ENCODE results near the gene G3BP1.
"Not testable (repeated sequence)": the region's sequence is repeated elsewhere in the genome, so short reads cannot be mapped to it uniquely, and the experiment has no call there.

The G3BP1 gene

DNA sequence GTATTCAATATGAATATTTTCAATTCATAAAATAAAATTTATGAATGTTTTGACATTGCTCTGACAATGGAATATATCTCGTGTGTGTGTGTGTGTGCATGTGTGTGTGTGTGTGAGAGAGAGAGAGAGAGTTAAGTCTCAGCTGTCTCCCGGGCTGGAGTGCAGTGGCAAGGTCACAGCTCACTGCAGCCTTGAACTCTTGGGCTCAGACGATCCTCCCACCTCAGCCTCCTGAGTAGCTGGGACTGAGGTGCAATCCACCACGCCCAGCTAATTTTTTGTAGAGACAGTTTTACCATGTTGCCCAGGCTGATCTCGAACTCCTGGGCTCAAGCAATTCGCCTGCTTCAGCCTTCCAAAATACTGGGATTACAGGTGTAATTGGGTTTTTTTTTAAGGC, 16.1 kb downstream of the G3BP1 start:
- in situ Hi-C loops (cut with MboI; ENCODE audit: low sequenced_read_pairs): no loop called here

DNA sequence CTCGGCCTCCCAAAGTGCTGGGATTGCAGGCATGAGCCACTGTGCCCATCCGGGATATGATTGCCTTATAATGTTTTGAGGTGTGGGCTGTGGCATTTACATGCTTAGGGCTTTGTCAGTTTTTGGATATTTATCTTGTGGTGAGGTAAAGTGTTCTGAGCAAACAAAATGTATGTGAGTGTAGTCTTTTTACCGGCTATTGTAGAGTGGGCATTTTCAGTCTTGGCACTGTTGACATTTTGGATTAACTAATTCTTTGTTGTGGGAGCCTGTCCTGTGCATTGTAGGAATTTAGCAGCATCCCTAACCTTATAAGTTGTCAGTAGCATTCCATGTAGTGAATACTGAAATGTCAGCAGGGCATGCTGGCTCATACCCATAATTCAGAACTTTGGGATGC, 21.6 kb downstream of the G3BP1 start:
- in situ Hi-C loops (cut with MboI; ENCODE audit: low sequenced_read_pairs): no loop called here

DNA sequence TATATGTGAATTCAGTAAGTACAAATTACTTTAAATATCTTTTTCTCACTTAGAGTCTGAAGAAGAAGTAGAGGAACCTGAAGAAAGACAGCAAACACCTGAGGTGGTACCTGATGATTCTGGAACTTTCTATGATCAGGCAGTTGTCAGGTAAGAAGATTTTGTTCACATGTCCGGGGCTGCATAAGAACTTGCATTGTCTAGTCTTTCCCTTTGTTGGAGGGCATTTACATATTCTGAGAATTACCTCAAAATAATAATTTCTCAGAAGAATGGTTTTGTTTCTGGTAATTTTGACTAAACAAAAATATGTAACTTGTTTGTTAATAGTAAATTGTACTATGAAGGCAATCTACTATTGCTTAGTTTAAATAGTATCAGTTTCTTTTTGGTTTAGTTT, 23.7 kb downstream of the G3BP1 start:
- in situ Hi-C loops (cut with MboI; ENCODE audit: low sequenced_read_pairs): no loop called here

DNA sequence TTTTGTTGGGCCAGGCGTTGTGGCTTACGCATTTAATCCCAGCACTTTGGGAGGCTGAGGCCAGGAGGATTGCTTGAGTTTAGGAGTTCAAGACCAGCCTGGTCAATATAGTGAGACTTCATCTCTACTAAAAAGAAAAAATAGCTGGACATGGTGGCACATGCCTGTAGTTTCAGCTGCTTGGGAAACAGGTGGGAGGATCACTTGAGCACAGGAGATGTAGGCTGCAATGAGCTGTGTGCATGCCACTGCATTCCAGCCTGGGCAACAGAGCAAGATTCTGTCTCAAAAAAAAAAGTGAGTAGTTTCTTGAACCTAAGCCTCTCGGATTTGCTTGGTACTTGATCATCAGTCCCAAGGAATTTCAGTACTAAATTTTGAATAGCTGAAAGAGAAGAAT, 26.9 kb downstream of the G3BP1 start:
- in situ Hi-C loops (cut with MboI; ENCODE audit: low sequenced_read_pairs): no loop called here

DNA sequence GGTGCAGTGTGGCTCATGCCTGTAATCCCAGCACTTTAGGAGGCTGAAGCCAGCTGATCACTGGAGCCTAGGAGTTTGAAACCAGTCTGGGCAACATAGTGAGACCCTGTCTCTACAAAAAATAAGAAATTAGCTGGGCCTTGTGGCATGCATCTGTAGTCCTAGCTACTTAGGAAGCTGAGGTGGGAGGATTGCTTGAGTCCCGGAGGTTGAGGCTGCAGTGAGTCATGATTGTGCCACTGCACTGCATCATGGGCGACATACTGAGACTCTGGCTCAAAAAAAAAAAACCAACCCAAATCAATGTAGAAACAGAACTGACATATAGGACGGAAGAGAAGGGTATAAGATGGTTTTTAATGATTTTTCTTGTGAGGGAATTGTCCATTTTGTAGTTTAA, 27.7 kb downstream of the G3BP1 start:
- in situ Hi-C loops (cut with MboI; ENCODE audit: low sequenced_read_pairs): no loop called here

DNA sequence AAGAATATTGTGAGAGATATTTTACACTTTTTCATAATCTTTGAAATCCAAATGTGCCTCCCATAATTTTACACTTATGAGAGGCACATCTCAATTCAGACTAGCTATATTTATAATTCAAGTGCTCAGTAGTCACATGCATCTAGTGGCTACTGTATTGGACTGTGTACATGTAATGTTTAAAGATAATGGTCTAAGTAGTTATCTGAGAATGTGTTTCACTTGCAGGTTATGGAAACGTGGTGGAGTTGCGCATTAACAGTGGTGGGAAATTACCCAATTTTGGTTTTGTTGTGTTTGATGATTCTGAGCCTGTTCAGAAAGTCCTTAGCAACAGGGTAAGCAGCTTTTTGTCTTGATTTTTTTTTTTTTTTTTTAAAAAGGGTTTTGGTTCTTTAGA, 28.8 kb downstream of the G3BP1 start:
- in situ Hi-C loops (cut with MboI; ENCODE audit: low sequenced_read_pairs): no loop called here

DNA sequence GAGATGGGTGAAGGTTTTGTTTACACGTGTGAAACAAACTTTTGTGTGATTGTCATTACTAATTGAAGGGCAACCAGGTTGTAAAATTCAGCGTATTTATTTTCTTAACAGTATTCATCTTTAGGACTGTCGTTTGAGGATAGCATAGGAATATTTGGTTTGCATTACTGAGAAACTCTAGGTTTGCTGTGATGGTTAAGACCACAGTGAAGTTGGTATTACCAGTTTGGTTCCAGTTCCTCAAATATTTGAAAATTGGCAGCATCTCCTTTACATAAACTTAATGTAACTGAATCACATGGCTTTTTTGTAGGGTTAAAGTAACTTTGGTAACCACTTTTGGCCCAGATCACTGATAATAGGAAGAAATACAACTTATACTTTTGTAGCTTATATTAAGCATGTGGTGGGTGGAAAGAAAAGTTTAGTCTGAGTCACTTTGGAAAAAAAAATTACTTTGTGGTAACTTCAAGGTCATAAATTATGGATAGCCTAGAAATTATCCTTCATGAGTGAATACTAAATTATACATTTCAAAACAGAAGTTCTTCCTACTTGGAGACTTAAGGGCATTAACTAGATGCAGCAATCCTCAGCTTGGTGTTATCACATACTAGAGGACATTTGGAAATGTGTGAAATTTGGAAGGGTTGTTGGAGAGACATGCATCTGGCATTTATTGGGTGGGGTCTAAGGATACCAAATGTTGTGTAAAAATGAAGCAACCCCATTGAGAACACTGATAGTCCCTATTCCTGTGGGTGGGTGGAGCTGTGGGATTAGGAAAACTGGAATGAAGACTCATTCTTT, 33.9 kb downstream of the G3BP1 start:
- in situ Hi-C loops (cut with MboI; ENCODE audit: low sequenced_read_pairs): no loop called here

DNA sequence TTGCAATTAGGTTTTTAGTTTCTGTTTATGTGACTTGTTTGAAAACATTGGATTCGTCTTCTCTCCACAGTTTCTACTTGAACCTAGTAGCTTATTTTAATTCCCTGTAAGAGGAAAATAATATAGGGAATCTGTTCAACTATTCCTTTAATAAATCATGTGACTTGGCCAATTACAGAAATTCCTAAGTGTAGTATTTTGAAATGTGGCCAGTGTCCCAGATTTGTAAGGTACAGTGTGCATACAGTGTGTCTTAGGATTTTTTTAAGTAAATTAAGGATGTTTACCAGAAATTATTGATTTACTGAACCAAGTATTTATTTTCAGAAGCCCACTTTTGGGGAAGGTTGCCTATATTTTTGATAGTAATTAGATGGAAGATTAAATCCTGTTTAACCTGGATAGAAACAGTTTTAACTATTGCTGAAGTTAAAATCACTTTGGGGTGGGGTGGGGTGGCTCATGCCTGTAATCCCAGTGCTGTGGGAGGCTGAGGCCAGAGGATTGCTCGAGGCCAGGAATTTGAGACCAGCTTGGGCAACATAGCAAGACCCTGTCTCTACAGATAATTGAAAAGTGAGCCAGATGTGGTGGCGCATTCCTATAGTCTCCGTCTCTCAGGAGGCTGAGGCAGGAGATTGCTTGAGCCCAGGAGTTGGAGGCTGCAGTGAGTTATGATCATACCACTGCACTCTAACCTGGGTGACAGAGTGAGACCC, 36.9 kb downstream of the G3BP1 start:
- in situ Hi-C loops (cut with MboI; ENCODE audit: low sequenced_read_pairs): no loop called here

DNA sequence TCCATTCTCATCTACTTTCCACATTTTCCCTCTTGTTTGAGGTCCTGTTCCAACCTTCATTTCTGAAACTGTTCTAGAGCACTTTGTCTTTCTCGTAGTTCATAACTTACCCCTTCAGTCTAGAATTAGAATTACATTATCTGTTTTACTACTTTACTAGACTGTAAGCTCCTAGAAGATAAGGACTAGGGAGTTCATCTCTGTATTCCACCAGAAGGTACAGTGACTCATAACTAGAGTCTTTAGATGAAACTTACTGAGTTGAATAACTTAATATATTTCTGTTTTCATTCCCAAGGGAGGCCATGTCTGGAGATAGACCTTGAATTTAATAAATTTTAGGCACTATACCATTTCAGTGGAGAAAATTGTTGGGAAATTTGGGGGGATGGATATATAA, 38.7 kb downstream of the G3BP1 start:
- in situ Hi-C loops (cut with MboI; ENCODE audit: low sequenced_read_pairs): no loop called here

DNA sequence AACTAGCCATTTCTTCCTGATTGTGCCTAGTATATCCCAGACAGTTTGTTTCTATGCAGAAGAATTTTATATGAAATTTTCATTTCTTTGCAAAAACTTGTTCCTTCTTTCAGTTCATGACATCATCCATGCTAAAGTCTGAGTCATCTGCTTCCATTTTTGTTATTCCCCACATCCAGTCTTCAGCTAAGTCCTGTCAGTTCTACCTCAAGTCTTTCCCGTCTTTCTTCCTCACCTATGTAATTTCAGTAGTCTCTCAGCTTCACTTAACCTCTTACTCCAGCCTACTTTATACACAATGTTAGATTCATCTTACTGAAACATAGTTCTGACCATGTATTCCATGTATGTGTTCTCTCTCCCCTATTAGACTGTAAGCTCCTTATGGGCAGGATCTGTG, 39.1 kb downstream of the G3BP1 start:
- in situ Hi-C loops (cut with MboI; ENCODE audit: low sequenced_read_pairs): no loop called here

DNA sequence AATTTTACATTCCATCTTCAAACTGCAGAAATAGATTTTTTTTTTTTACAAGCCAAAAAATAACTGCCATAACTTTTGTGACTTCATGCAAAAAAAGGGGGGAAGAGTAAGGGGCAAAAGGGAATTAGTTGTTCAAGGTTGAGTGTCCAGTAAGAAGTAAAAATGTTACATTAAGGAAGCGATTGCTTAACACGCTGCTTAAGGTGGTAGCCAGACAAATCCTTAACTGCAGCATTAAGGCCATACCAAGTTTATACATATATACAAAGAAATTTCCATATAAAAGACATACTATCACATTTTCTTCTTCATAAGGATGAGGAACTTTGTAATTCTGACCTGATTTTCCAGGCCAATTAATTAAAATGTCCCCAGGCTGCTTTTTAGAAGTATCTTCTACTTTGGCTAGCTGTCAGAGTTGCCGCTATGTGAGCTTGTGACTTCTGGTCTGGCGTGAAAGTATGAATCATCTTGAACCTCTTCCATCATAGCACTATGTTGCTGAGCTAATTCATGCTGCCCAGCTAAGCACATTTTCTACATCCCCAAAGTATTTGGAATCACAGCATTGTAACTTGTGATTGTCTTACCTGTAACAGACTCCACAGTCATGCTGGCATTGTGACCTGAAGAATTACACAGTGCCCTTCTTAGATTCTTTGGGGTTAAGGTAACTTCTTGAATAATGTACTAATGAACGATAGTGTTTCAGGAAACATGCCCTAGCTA, 40.0 kb downstream of the G3BP1 start:
- in situ Hi-C loops (cut with MboI; ENCODE audit: low sequenced_read_pairs): no loop called here

DNA sequence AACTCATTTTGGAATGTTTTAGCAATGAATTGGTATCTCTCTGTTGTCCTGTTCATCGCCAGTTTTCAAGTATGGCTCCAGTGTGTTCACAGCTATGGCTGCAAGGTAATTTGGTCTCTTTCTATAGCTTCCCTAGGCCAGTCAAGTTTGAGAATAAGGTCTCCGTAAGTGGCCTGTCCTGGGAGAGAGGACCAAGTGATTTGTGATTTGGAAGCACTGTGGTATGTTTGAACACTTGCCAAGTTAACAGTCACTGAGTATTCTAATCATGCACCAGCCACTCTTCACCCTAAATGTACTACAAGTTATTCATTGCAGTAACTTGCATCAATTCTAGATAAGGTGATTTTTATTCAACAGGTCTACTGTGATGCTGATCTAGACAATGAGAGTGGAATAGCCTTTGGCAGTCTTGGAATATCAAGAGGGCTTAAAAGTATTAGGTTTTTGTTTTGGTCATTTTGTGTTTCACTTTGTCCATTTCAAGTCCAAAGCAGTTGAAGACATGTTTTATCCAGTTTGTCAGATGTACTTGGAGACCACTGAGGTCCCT, 41.1 kb downstream of the G3BP1 start:
- in situ Hi-C loops (cut with MboI; ENCODE audit: low sequenced_read_pairs): no loop called here

DNA sequence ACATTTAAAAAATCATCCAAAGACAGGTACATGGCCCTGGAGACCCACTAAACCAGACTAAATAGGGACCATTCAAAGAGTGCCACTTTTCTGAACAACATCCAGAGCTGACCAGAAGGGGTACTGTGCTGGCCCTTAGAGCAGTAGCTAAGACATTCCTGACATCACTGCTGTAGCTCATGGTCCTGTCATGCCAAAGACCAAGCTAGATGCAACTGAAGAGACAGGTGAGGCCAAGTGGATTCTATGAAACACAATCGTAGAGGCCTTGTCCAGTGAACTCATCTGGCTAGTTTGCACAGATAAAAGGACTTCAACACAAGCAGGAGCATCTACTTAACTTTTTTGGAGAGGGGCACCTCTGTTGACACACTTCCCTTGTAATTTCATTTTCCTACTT, 43.3 kb downstream of the G3BP1 start:
- in situ Hi-C loops (cut with MboI; ENCODE audit: low sequenced_read_pairs): no loop called here

DNA sequence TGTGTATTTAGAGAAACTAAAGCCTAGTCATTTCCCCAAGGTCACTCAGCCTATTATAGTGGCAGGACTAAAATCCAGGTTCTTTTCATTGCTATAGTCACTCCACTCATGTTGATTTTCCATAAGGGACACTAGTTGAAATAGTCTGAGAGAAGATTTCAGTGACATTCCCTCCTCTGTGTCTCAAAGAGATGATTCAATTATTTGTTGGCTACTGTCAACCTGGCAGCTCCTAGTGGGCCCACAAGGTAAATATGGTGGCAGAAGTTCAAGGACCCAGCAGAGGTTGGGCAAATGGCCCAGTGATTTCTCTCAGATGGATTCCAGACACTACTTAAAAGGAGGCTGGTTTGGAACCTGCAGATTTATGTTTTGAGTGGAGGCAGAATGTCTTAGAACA, 48.1 kb downstream of the G3BP1 start:
- in situ Hi-C loops (cut with MboI; ENCODE audit: low sequenced_read_pairs): no loop called here

DNA sequence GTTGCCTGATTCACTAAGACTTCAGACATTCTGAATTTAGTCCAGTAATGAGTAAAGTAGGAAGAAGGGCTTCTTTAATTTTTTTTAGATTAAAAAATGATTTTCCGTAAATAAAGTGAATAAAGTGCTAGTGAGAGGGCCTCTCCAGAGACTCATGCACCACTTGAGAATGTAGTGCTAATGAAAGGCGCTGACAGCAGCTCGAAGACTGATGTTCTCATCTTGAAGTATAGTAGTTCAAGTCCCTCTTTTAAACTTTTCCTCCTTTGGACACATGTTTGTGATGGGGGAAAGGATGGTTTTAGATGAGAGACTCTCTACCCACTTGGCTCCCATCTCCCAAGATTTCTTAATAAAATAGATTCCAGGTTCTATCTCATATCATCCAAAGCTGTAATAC, 48.5 kb downstream of the G3BP1 start:
- in situ Hi-C loops (cut with MboI; ENCODE audit: low sequenced_read_pairs): no loop called here

DNA sequence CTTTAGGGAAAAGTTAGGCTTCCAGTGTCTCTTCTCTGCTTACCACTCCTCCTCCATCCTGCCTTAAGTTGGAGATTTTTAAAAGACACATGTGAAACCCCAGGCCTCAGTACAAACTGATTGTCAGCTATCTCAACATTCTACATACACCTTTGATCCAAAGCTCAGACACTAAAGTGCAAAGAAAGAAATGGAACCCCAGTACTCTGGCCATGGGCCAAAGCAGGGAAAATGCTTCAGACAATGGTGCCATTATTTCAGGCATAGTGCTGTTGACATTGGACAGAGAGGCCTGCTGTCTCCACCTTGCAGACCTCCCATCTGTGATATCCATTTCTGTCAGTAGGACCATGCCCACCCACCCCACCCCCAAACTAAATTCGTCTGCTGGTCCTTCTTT, 49.1 kb downstream of the G3BP1 start:
- in situ Hi-C loops (cut with MboI; ENCODE audit: low sequenced_read_pairs): no loop called here

DNA sequence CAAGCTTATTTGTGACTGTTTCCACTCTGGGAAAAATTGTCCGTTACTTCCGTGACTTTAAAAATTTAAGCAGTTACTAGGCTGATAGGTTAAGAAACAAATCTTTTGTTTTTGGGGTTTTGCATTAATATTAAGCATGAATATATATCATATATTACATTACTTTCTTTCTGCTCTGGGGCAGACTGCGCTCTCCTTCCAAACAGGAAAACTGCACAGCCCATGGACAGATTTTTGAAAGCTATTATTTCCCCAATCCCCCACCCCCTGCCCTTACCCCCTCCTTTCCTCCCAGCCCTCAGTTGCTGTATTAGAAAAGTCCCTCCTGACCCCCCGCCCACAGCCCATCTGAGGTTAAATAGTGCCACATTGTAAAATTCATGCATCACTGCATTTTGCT, 50.4 kb downstream of the G3BP1 start:
- in situ Hi-C loops (cut with MboI; ENCODE audit: low sequenced_read_pairs): no loop called here

DNA sequence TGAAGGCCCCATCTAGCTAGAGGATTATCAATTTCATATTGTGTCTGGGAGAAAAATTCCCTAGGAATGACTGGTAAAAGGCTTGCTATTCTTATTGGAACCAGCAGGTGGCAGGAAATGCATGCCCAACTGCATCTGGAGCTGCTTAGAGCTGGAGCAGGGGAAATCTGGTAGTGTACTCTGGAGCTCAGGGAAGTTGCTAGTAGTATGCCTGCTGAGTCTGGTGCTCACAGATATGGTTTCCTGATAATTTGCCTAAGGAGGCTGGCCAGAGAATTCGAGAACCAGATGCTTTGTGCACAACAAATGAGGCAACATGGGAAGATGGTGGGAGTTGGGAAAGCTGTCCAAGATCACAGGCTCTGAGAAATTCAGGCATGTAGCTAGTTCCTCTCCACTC, 53.7 kb downstream of the G3BP1 start:
- in situ Hi-C loops (cut with MboI; ENCODE audit: low sequenced_read_pairs): no loop called here

DNA sequence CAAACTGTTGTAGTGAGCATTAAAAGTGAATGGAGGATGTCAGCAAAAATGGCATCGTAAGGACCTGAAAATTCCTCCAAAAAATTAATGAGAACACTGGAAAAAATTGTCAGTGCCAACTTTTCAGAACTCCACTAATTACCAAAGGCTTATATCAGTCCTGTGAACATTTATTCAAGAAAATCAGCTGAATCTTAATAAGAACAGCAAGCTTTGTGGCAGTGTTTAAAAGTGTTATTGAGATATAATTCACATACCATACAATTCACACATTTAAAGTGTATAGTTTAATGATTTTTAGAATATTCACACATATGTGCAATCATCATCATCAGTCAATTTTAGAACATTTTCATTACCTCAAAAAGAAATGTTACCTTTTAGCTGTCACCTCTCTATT, 57.6 kb downstream of the G3BP1 start:
- in situ Hi-C loops (cut with MboI; ENCODE audit: low sequenced_read_pairs): no loop called here

DNA sequence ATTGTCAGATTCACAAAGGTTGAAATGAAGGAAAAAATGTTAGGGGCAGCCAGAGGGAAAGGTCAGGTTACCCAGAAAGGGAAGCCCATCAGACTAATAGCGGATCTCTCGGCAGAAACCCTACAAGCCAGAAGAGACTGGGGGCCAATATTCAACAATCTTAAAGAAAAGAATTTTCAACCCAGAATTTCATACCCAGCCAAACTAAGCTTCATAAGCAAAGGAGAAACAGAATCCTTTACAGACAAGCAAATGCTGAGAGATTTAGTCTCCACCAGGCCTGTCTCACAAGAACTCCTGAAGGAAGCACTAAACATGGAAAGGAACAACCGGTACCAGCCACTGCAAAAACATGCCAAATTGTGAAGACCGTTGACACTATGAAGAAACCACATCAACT, 61.1 kb downstream of the G3BP1 start:
- in situ Hi-C loops (cut with MboI; ENCODE audit: low sequenced_read_pairs): not testable (repeated sequence)

DNA sequence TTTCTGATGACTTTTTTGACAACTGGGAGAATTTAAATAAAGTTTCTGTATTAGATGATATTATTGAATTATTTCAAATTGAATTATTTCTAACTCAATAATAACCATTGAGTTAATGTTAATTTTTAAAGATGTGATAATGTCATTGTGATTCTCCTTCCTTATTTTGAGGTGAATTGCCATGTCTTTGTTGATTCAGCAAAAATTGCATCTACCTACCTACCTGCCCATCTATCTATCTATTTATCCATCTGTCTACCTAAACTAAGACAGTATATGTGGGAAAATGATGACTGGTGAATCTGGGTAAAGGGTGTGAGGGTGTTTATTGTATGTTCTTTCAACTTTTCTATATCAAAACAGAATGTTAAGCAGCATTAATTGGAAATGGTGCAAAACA, 75.0 kb downstream of the G3BP1 start:
- in situ Hi-C loops (cut with MboI; ENCODE audit: low sequenced_read_pairs): no loop called here

DNA sequence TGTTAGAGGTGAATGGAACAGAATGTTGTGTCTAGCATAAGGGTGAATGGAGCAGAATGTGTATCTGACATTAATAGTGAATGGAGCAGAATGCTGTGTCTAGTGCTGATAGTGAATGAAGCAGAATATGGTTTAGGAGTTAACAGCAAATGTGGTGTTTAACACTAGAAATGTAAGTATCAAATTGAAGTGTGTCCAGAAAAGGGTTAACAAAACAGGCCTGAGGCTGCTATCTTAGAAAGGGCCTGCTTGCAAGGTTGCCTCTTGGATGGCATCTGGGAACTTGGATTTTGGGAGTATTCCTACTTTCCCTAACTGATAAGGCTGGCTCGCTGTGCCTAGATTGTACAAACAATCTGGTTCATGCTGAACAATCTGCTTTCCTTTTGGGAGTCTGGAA, 76.1 kb downstream of the G3BP1 start:
- in situ Hi-C loops (cut with MboI; ENCODE audit: low sequenced_read_pairs): no loop called here

All from HL-60/S4 treated with retinoic acid at 250 ng/mL for 4 days and 3 days (cell line).